ENCODE results near the gene ANXA11.
"Not testable (repeated sequence)": the region's sequence is repeated elsewhere in the genome, so short reads cannot be mapped to it uniquely, and the experiment has no call there.

The ANXA11 gene

GRCh38 chr10:80148166-80148805 lies 57.1 kb downstream of the ANXA11 start:
- ChIA-PET CTCF (interaction anchor here (0.8 to 1.0 kb wide), 2 partner anchors 12 to 74 kb away, joined by 3 read pairs; no protein-coding TSS in a partner anchor), POLR2A (no interaction called here)
- TF ChIP-seq CTCF (IDR thresholded peaks at IDR 0.05; ENCODE audit: control extremely low read depth, extremely low read depth, low read depth, missing control alignments) = no peak
- DNase-seq (ENCODE audit: extremely low spot score) = no peak

GRCh38 chr10:80146918-80147317 lies 58.4 kb downstream of the ANXA11 start:
- CTCF ChIA-PET = interaction anchor here (1.0 to 1.9 kb wide), 8 partner anchors 14 to 114 kb away, joined by 3 to 9 read pairs (median 3); no protein-coding TSS in a partner anchor
- POLR2A ChIA-PET = no interaction called here
- no peak for TF ChIP-seq CTCF (IDR thresholded peaks at IDR 0.05; ENCODE audit: control extremely low read depth, extremely low read depth, low read depth, missing control alignments)
- DNase-seq (ENCODE audit: extremely low spot score) = no peak

- not testable (repeated sequence) for DNase-seq (ENCODE audit: extremely low spot score)
- CTCF ChIA-PET = interaction anchor here (1.1 to 4.9 kb wide), 13 partner anchors 11 to 114 kb away, joined by 3 to 84 read pairs (median 9); no protein-coding TSS in a partner anchor
- POLR2A ChIA-PET = interaction anchor here (1.0 kb wide), 1 partner anchor 76 kb away, joined by 3 read pairs; no protein-coding TSS in a partner anchor
These were observed 59.7 kb downstream of the ANXA11 start for GRCh38 chr10:80145406-80146308.

GRCh38 chr10:80144696-80145131 lies 60.6 kb downstream of the ANXA11 start:
- no peak for DNase-seq (ENCODE audit: extremely low spot score)
- ChIA-PET POLR2A (no interaction called here), CTCF (interaction anchor here (1.0 to 4.9 kb wide), 26 partner anchors 8 to 115 kb away, joined by 3 to 84 read pairs (median 6); no protein-coding TSS in a partner anchor)
- TF ChIP-seq CTCF (IDR thresholded peaks at IDR 0.05; ENCODE audit: control extremely low read depth, extremely low read depth, low read depth, missing control alignments) = no peak

- ChIA-PET CTCF (interaction anchor here (1.0 to 4.9 kb wide), 34 partner anchors 9 to 128 kb away, joined by 3 to 84 read pairs (median 6); no protein-coding TSS in a partner anchor), POLR2A (no interaction called here)
- TF ChIP-seq CTCF (IDR thresholded peaks at IDR 0.05; ENCODE audit: control extremely low read depth, extremely low read depth, low read depth, missing control alignments) = no peak
- peak; percentile 59 for DNase-seq (ENCODE audit: extremely low spot score)
These were observed 61.2 kb downstream of the ANXA11 start for GRCh38 chr10:80144067-80144695.

GRCh38 chr10:80141696-80142460 lies 63.5 kb downstream of the ANXA11 start:
- CTCF ChIA-PET = interaction anchor here (0.9 to 4.9 kb wide), 6 partner anchors 9 to 118 kb away, joined by 3 to 43 read pairs (median 8); no protein-coding TSS in a partner anchor

More at GRCh38 chr10:80141696-80142460, 63.5 kb downstream of the ANXA11 start:
- no peak for TF ChIP-seq CTCF (IDR thresholded peaks at IDR 0.05; ENCODE audit: control extremely low read depth, extremely low read depth, low read depth, missing control alignments)
- POLR2A ChIA-PET = interaction anchor here (0.7 kb wide), 1 partner anchor 635 kb away, joined by 3 read pairs; no protein-coding TSS in a partner anchor
- no peak for DNase-seq (ENCODE audit: extremely low spot score)
